Measurements from ENCODE around the gene SFTA2. TPM values are rescaled to one million over a fixed set of nuclear protein-coding genes. Genes with fewer than 3 reads are reported as not detected.
A peak's percentile ranks its signal among the peaks of the same experiment; 100 is the strongest.

Gene SFTA2
- total and polyA plus RNA-seq, 2 of the 8 experiments (the other 6 are each of a cell fraction or from before 2014, with no cell fraction given): not detected

GRCh38 chr6:30907758-30908591, 24.0 kb downstream of the SFTA2 start, which contains the start of gene GTF2H4:
Gene GTF2H4 (plus strand): TSS chr6:30908207.
- Histone ChIP-seq H3K56ac (replicated peaks; ENCODE audit: insufficient read length, low read depth, low read length) (peak within 1 kb of the TSS; percentile 90), H3K79me1 (ENCODE audit: low read depth, low read length) (0 out of 2 replicates have a peak, but pooled peaks cover 2% of the 10 kb centered on the region), H3K27me3 (replicated peaks in 1 of 4; ENCODE audit: control insufficient read depth in 3 of 4, extremely low read depth in 1 of 4, insufficient read depth in 3 of 4, low read length in 3 of 4) (no peaks in the 10 kb centered on the region), H2AK5ac (ENCODE audit: low read depth, low read length) (no peak within 1 kb of the TSS), H3K18ac (ENCODE audit: extremely low read depth, low read length) (no peak within 1 kb of the TSS), H2BK120ac (replicated peaks; ENCODE audit: low read depth, low read length) (no peak within 1 kb of the TSS), H2BK5ac (ENCODE audit: low read depth, low read length) (peak within 1 kb of the TSS; percentile 16; the same call in 1 of the 2 replicates), H2BK15ac (ENCODE audit: low read length) (no peak within 1 kb of the TSS), H3K79me2 (ENCODE audit: control insufficient read depth in 1 of 2, insufficient read depth in 2 of 2, low read length in 2 of 2) (peaks cover 0 to 13% of the 10 kb centered on the region in 2 experiments; a peak in 2 of 4 replicates), H4K91ac (replicated peaks; ENCODE audit: insufficient read length, low read length) (no peak within 1 kb of the TSS), H3K4me2 (ENCODE audit: insufficient read depth in 1 of 2, low read depth in 2 of 2, low read length in 2 of 2) (peak within 1 kb of the TSS; percentile 72 to 97), H2BK12ac (ENCODE audit: low read depth, low read length) (no peak within 1 kb of the TSS), H3K14ac (ENCODE audit: insufficient read length) (no peak within 1 kb of the TSS), H3K4me1 (replicated peaks in 1 of 4; ENCODE audit: control insufficient read depth in 3 of 4, insufficient read depth in 4 of 4, low read length in 3 of 4) (peaks cover 0 to 4% (median 2%) of the 10 kb centered on the region in 4 experiments; a peak in 4 of 7 replicates), H3K9ac (replicated peaks in 1 of 4; ENCODE audit: extremely low read depth in 1 of 4, low read depth in 3 of 4, low read length in 3 of 4) (peak within 1 kb of the TSS; percentile 54 to 97 (median 64)), H4K5ac (ENCODE audit: insufficient read length, low read depth, low read length) (peak within 1 kb of the TSS; percentile 25), H4K8ac (ENCODE audit: extremely low read depth, insufficient read depth, low read length) (no peak within 1 kb of the TSS; the same call in 1 of the 2 replicates), H3K36me3 (ENCODE audit: control insufficient read depth in 2 of 4, insufficient read depth in 4 of 4, low read length in 3 of 4) (peaks cover 4 to 8% (median 5%) of the 10 kb centered on the region in 4 experiments; a peak in 5 of 8 replicates), H3K27ac (ENCODE audit: low read depth, low read length) (no peak within 1 kb of the TSS), H3K4me3 (ENCODE audit: extremely low read depth in 1 of 4, insufficient read depth in 2 of 4, low read depth in 3 of 4, low read length in 4 of 4) (peak within 1 kb of the TSS; percentile 83 to 98 (median 98)), H4K20me1 (replicated peaks in 1 of 2; ENCODE audit: control insufficient read depth in 1 of 2, insufficient read depth in 2 of 2, low read length in 2 of 2) (peaks cover 0 to 2% of the 10 kb centered on the region in 2 experiments), H3K4ac (replicated peaks; ENCODE audit: insufficient read length, low read depth, low read length) (no peak within 1 kb of the TSS), H3K23ac (ENCODE audit: insufficient read length) (no peak within 1 kb of the TSS), H3K9me3 (ENCODE audit: insufficient read depth in 2 of 2, low read depth in 1 of 2, low read length in 1 of 2) (no peaks in the 10 kb centered on the region), H3K23me2 (ENCODE audit: low read depth, low read length) (peaks cover 7% of the 10 kb centered on the region), H2BK20ac (ENCODE audit: low read length) (no peak within 1 kb of the TSS), H2AFZ (ENCODE audit: low read length) (peak within 1 kb of the TSS; percentile 31; the same call in 1 of the 2 replicates)
- peak; percentile 7 for FAIRE-seq
- ChIA-PET CTCF (ENCODE audit: partially characterized antibody) (interaction anchor here (1.0 to 9.6 kb wide), 5 partner anchors 9 to 175 kb away, joined by 3 to 98 read pairs (median 5); no protein-coding TSS in a partner anchor), POLR2A (ENCODE audit: partially characterized antibody) (interaction anchor here (0.8 to 3.1 kb wide), 16 partner anchors 12 to 261 kb away, joined by 3 to 9 read pairs (median 4); partner anchors contain the start of gene DDR1)
- 3% methylated on average over 49 of the region's 49 CpGs; no CpG with 5 or more reads in 1 of the 2 experiments for WGBS, 2 experiments (ENCODE audit: extremely low coverage in 1 of 2, insufficient coverage in 1 of 2, insufficient read length in 1 of 2, insufficient replicate concordance in 2 of 2, low coverage in 1 of 2, low lambda C conversion rate in 2 of 2, missing lambda C conversion rate in 1 of 2)
- DNase-seq (ENCODE audit: low read depth in 1 of 2, low spot score in 2 of 2): peak; percentile 93 to 95
- TF ChIP-seq SP2 (IDR thresholded peaks at IDR 0.05; ENCODE audit: low read length) (no peak), SP4 (IDR thresholded peaks at IDR 0.05; ENCODE audit: low read length) (peak; percentile 79), SP1 (IDR thresholded peaks at IDR 0.05; ENCODE audit: low read depth, low read length) (peak; percentile 79; the same call in 1 of the 2 replicates), RFX5 (IDR thresholded peaks at IDR 0.05; ENCODE audit: borderline replicate concordance, low read depth, low read length) (no peak), RBBP5 (IDR thresholded peaks at IDR 0.05; ENCODE audit: borderline replicate concordance, low read depth, low read length) (no peak), SAP30 (IDR thresholded peaks at IDR 0.05; ENCODE audit: insufficient read depth, insufficient replicate concordance, low read length) (no peak), SIX5 (IDR thresholded peaks at IDR 0.05; ENCODE audit: low read depth, low read length) (peak; percentile 96), TAF1 (IDR thresholded peaks at IDR 0.05; ENCODE audit: low read depth, low read length) (peak; percentile 63; the same call in 1 of the 2 replicates), EGR1 (IDR thresholded peaks at IDR 0.05; ENCODE audit: borderline replicate concordance, low read depth, low read length) (peak; percentile 99), CBX8 (IDR thresholded peaks at IDR 0.05; ENCODE audit: borderline replicate concordance, low read depth, low read length) (no peak), BRCA1 (IDR thresholded peaks at IDR 0.05; ENCODE audit: low read depth, low read length) (no peak)
